ENCODE results near the gene CTSA. TPM values are rescaled to one million over a fixed set of nuclear protein-coding genes. Genes with fewer than 3 reads are reported as not detected.
A peak's percentile ranks its signal among the peaks of the same experiment; 100 is the strongest.

CTSA gene
- total and polyA plus RNA-seq, 3 donors from 2014 or later: 103 to 223 (median 112) TPM

DNA sequence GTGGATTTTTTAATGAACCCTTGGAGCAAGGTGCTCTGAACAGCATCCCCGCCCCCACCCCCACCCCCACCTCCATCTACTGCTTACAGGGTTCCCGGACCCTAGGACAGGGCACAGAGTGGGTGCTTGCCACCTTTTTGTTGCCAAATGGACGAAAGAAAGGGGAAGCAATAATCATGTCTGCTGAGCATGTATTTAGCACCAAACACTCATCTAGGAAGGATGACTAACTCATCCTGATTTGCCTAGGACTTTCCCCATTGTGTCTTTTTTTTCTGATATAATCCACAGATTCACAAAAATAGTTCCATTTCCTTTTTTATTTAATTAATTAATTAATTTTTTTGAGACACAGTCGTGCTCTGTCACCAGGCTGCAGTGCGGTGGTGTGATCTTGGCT, 22.0 kb downstream of the CTSA start:
- H3K4me3 ChIP-seq: no peak overlapping the region
- 65 to 66% methylated on average over 5 of the region's 5 CpGs for WGBS, 2 donors
- H3K27ac ChIP-seq: peak overlapping the region in 1 of 2 donors; percentile 85
- no peaks in the 10 kb centered on the region for H3K36me3 ChIP-seq (ENCODE audit: low read depth, missing control alignments)
- no peaks in the 10 kb centered on the region for H3K27me3 ChIP-seq
- DNase-seq: no peak
- H3K4me1 ChIP-seq: peaks cover 20% of the 10 kb centered on the region
- intact Hi-C loops (cut with DNase I; ENCODE audit: low total_unique reads): no loop called here
- H3K9me3 ChIP-seq: no peaks in the 10 kb centered on the region
- no peak for TF ChIP-seq POLR2A (IDR thresholded peaks at IDR 0.05)
- TF ChIP-seq, protein P1, sequence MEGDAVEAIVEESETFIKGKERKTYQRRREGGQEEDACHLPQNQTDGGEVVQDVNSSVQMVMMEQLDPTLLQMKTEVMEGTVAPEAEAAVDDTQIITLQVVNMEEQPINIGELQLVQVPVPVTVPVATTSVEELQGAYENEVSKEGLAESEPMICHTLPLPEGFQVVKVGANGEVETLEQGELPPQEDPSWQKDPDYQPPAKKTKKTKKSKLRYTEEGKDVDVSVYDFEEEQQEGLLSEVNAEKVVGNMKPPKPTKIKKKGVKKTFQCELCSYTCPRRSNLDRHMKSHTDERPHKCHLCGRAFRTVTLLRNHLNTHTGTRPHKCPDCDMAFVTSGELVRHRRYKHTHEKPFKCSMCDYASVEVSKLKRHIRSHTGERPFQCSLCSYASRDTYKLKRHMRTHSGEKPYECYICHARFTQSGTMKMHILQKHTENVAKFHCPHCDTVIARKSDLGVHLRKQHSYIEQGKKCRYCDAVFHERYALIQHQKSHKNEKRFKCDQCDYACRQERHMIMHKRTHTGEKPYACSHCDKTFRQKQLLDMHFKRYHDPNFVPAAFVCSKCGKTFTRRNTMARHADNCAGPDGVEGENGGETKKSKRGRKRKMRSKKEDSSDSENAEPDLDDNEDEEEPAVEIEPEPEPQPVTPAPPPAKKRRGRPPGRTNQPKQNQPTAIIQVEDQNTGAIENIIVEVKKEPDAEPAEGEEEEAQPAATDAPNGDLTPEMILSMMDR (IDR thresholded peaks at IDR 0.05): no peak

DNA sequence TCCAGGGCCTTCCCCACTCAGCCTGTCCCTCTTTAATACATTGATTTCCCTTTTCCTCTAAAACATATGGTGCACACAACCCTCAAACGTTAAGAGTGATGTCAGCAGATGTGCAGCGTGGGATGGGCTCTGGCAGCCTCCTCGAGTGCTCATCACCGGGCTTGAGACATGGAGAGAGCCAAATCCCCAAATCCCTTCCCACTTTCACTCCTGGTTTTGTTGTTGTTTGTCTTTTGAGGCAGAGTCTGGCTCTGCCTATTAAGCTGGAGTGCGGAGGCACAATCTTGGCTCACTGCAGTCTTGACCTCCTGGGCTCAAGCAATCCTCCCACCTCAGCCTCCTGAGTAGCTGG, 26.6 kb downstream of the CTSA start:
- TF ChIP-seq, protein P1 (IDR thresholded peaks at IDR 0.05): no peak
- no peak for TF ChIP-seq POLR2A (IDR thresholded peaks at IDR 0.05)
- Histone ChIP-seq H3K4me3 (no peak overlapping the region), H3K27me3 (no peaks in the 10 kb centered on the region), H3K9me3 (no peaks in the 10 kb centered on the region), H3K4me1 (peaks cover 39% of the 10 kb centered on the region), H3K36me3 (ENCODE audit: low read depth, missing control alignments) (no peaks in the 10 kb centered on the region), H3K27ac (peak overlapping the region; percentile 61 to 90)
- 40 to 47% methylated on average over 5 of the region's 5 CpGs for WGBS, 2 donors
- intact Hi-C loops (cut with DNase I; ENCODE audit: low total_unique reads): no loop called here
- DNase-seq: peak; percentile 39

- no peak for DNase-seq
- intact Hi-C loops (cut with DNase I; ENCODE audit: low total_unique reads): no loop called here
- Histone ChIP-seq H3K4me1 (peaks cover 39% of the 10 kb centered on the region), H3K9me3 (no peaks in the 10 kb centered on the region), H3K36me3 (ENCODE audit: low read depth, missing control alignments) (no peaks in the 10 kb centered on the region), H3K27me3 (no peaks in the 10 kb centered on the region), H3K4me3 (no peak overlapping the region), H3K27ac (peak overlapping the region; percentile 61 to 90)
- TF ChIP-seq, protein P1 (IDR thresholded peaks at IDR 0.05): no peak
- no peak for TF ChIP-seq POLR2A (IDR thresholded peaks at IDR 0.05)
- WGBS, 2 donors: 30 to 50% methylated on average over 4 to 5 of the region's 5 CpGs
Observed at GRCh38 chr20:45918182-45918737, 27.1 kb downstream of the CTSA start.

GRCh38 chr20:45918779-45919537, 27.8 kb downstream of the CTSA start:
- no peak for TF ChIP-seq POLR2A (IDR thresholded peaks at IDR 0.05)
- TF ChIP-seq, protein P1 (IDR thresholded peaks at IDR 0.05): no peak
- Histone ChIP-seq H3K36me3 (ENCODE audit: low read depth, missing control alignments) (no peaks in the 10 kb centered on the region), H3K27ac (peak overlapping the region; percentile 61 to 90), H3K27me3 (no peaks in the 10 kb centered on the region), H3K4me3 (no peak overlapping the region), H3K4me1 (peaks cover 45% of the 10 kb centered on the region), H3K9me3 (no peaks in the 10 kb centered on the region)
- intact Hi-C loops (cut with DNase I; ENCODE audit: low total_unique reads): no loop called here
- no peak for DNase-seq
- WGBS, 2 donors: 81 to 85% methylated on average over 12 of the region's 12 CpGs

Data from testis (tissue), 3 donors.